ENCODE results near the gene DSTN.

The DSTN gene

DNA sequence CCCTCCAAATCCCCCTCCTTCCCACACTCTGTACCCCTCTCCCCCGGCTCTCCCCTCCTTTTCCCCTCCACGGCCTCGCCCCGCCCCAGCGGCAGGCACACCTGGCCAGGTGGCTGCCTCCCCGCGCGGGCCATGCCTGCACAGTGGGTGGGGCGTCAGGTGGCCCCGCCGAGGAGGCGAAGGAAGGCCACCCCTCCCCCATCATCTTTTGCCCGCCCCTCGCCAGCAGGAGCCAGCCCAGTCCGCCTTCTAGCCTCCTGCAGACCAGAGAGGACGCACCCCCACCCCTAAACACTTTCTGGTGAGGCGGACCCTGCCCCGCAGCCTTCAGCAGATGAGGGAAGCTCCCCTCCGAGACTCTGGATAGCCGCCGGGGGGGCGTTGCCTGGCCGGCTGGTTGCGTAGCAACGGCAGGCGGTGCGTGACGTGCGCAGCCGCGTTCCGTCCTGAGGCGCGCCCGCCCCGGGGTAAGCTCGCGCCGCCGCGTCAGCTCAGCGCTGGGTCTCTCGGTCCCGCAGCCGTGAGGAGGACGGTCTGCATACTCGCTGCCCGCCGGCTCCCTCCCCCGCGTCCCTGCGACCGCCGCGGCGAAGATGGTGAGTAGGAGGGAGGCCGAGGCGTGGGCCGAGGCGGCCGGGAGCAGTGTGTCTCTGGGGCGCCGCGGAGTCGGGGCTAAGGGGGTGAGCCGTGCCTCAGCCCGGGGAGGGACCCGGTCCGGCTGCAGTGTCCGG lies at the start of gene DSTN:
TSS of gene DSTN (plus strand) at position 460 of the 731 bp plus-strand sequence. CDS start at position 594, 134 bp downstream.
- DNase-seq (ENCODE audit: low read depth), result peak; percentile 81

DNA sequence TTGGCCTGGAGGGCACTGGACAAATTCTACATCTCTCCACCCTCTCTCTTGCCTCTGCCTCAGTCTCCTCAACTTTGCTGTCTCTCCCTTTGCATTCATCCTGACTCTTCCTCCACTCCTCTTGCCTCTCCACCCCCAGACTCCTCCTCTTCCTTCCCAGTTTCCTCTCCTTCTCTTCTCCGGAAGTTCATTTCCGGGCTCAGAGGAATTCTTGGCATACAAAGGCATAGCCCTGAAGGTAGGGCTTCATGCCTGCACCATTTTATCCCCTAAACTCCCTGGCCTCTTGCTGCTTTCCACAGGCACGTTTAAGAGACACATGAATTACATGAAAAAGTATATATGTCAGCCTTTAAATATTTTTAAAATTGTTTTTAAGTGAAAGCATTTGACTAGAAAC lies 49.3 kb upstream of the DSTN start:
- no peak for DNase-seq (ENCODE audit: low read depth)

- DNase-seq (ENCODE audit: low read depth), result no peak
Measured at GRCh38 chr20:17522528-17522927, 47.3 kb upstream of the DSTN start.

DNA sequence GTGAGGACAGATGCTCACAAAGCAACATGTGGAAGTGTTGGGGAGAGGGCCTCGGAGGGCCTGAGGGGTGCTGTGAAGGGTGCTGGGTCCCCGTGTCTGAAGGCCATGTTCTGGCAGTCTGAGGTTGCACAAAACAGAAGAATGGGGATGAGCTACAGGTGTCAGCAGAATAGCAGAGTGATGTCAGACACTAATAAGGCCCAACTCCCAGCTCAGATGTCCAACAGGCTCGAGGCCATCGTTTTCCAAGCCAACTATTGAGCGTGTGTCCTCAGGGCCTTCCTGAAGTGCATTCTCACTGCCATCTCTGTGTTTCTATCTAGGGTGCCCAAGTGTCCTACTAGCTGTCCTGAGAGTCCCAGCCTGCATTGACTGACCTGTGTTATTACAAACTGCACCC lies 46.5 kb upstream of the DSTN start:
- DNase-seq (ENCODE audit: low read depth), result no peak

- no peak for DNase-seq (ENCODE audit: low read depth)
Measured at GRCh38 chr20:17524560-17524959, 45.3 kb upstream of the DSTN start.

DNA sequence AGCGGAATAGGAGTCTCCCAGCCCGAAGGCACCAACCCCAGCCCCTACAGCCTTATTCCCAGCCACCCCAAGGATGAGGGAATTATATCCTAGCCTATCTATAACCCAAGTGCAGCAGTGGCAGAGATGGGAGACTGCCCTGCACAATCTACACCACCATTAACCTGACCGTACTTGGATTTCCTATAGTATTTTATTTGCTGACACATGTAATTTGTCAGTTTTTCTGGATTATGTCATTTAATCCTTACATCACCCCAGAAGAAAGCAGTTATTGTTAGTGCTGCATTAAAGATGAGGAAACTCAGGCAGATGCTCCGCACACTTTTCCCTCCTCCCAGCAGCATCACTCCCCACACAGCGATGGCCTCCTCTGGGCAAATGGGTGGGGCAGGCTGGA lies 44.7 kb upstream of the DSTN start:
- no peak for DNase-seq (ENCODE audit: low read depth)

DNA sequence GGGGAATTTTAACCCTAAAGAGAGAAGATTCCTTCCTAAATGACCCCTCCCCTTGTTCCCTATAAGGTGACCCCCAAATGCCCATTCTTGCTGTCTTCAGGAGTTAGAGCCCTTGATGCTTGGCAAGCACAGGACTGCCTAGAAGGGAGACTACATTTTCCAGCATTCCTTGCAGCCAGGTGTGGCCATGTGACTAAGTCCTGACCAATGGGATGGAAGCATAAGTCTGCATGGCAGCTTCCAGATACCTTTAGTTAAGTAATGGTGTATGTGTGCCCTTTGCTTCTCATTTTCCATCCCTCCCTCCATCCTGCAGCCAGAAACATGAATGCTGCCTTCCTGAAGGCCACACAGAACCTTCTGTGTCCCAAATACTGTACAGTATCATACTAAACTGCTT lies 44.2 kb upstream of the DSTN start:
- DNase-seq (ENCODE audit: low read depth), result no peak

GRCh38 chr20:17529586-17529985 lies 40.3 kb upstream of the DSTN start:
- no peak for DNase-seq (ENCODE audit: low read depth)

- DNase-seq (ENCODE audit: low read depth), result no peak
Measured at GRCh38 chr20:17530153-17530552, 39.7 kb upstream of the DSTN start.

DNA sequence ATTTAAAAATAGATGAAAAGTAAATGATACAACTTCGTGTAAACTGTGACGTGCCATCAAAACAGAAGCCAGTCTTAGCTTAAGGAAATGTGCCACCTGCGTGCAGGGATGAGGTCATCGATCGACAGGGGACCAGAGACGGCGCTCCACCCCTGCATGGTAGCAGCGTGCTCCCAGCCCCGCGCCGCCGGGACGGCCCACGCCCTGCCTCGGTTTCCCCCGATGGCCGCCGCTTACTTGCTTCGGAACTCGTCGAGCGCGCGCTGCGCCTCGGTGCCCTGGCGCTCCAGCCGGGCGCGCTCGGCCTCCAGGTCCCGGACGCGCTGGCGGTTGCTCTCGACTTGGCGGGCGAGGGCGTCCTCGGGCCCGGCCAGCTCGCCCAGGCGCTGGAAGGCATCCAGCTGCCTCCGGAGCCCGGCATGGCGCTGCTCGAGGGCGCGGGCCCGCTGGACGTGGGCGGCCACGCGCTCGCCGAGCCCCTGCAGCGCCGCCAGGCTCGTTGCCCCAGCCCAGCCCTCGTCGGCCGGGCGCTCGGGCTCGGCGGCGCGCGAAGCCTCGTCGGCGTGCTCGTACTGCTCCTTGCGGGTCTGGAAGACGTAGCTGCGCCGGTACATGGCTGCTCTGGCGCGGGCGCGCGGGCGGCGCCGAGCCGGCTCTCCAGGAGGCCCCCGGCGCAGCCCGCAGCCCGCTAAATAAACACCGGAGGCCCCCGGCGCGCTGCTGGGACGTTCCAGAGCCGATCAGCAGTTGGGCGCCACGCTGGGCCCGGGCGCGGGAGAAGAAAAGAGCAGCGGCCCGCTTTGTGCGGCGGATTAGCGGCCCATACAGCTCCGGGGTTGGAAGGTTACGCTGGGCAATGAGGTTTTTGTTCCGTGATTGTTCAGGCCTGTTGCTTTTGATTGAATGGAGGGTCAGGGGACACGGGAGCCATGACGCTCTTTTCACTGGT lies 38.9 kb upstream of the DSTN start, which contains the start of gene BFSP1:
TSS of gene BFSP1 (minus strand) at position 664 of the 949 bp plus-strand sequence. CDS start at position 614, 50 bp downstream.
- DNase-seq (ENCODE audit: low read depth), result peak; percentile 37

- DNase-seq (ENCODE audit: low read depth), result no peak
Measured at GRCh38 chr20:17531665-17532025, 38.2 kb upstream of the DSTN start.

DNA sequence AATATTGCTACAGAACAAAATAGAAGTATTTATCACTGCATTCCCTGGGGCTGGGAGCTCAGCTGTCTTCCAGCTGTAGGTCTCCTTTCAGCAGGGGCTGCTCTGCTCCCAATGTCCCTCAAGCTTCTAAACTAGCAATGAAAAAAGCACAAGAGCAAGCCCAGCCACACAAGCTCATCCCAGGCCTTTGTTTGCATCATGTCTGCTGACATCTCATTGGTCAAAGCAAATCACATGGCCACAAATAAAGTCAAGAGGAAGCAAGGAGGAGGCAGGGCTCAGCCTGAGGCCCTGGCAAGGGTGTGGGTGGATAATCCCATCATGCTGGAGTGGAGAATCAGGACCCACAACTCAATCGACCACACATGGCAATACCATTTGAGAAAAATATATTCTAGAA lies 36.5 kb upstream of the DSTN start:
- DNase-seq (ENCODE audit: low read depth), result no peak

DNA sequence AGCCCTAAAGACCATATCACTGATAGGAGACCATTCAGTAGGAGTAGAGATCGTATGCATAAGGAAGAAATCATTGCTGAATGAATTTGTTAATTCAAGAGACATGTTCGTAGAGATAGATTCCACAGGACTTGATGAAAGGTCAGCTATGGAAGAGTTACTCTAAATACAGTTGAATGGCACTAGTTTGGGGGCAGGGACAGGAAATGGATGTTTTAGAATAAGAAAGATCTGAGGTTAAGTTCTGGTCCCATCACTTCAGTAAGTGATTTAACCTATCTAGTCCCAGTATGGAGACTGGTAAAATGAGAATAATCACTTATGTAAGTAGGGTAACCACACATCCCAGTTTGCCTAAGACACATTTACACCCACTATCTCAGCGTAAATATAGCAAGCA lies 35.8 kb upstream of the DSTN start:
- DNase-seq (ENCODE audit: low read depth), result no peak

DNA sequence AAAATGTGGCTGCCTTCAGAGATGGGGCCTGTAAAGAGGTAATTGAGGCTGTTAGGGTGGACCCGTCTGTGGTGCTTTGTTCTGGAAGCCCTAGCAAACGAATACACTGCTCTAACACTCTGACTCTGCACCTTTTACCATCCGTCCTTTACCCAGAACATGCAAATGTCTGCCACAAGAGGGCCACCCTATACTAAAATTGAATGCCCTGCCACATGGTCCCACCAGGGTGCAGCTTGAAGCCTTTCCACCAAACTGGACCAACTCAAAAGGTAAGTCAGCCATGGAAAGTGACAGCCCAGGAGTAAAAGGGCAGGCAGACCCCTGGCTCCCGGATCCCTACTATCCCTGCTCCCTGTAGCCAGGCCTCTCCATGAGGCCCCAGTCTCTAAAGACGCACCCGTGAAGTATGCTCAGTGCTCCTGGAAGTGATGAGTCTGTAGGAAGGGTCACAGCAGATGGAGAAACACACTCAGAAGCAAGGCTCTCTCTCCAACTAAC lies 32.9 kb upstream of the DSTN start:
- DNase-seq (ENCODE audit: low read depth), result peak; percentile 41

- no peak for DNase-seq (ENCODE audit: low read depth)
Measured at GRCh38 chr20:17537959-17538358, 31.9 kb upstream of the DSTN start.

DNA sequence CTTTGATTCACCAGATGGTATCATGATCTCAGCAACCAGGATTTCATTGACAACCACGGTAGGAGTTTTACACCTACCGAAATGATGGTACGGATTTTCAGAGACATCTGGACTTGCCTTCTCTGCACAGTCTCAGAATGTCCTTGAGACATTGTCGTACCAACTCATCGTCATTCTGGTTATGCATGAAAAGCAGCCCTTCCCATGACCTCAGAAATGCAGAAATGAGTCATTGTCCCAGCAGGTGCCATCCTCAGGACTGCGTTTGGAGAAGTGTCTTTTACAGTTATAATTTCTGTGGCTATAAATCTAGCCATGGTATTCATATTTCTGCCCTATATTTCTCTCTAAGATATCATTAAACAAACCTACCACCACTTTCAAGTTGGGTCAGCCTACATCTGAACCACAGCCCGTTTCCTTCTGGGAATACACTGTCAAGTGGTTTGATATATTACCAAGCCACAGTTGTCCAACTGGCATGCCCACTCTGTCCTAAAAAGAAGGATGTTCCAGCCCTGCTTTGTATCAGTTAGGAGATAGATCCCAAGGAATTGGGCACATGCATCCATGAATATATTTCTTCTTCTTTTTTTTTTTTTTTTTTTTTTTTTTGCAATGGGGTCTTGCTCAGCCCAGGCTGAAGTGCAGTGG lies 31.2 kb upstream of the DSTN start:
- no peak for DNase-seq (ENCODE audit: low read depth)

- DNase-seq (ENCODE audit: low read depth), result no peak
Measured at GRCh38 chr20:17541596-17541995, 28.3 kb upstream of the DSTN start.

DNA sequence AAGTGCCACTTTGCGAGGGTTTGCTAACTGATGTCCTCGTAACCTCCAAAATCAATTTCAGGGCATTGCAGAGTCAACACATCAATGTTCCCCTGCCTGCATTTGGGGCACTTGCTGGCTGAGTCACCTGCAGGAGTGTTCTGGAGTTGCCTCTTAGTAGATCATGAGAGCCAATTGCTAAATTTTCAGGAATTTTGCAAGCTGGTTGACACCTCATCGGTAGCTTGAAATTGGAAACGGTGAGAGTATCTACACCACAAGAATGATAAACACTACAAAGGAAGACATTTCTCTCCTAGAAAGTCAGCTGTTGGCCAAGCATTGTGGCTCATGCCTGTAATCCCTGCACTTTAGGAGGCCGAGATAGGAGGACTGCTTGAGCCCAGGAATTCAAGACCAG lies 27.9 kb upstream of the DSTN start:
- DNase-seq (ENCODE audit: low read depth), result no peak

DNA sequence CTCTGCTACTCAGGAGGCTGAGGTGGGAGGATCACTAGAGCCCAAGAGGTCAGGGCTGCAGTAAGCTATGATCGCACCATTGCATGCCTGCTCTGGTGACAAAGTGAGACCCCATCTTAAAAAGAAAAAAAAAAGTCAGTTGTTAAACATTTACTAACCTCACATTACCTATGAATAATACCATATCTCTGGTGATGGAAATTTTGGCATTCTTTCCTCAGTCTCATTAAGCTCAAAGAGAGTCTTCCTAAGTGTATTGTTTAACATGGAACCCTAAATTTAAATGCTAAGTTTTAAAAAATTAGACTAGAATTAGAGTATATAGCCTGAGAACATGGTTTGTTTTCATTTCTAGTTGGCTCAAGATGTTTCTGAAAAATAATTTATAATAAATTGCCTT lies 27.4 kb upstream of the DSTN start:
- DNase-seq (ENCODE audit: low read depth), result no peak

DNA sequence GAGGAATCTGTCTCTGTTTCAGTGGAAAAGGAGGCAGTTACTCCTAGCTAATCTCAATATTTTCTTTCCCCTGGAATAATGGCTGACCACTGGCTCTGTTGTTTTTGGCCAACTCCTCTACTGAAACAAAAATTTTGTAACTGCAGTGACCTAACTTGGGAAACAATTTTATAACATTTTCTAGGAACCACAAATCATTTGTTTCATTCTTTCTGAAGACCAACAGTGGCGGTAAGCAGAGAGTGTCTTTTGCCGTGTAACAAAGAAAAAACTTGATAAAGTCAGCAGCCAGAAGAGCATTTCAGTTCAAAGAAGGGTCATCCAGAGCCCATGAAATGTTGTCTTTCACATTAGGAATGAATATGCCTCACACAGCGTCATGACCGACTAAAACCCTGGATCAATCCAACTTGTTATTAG lies 26.9 kb upstream of the DSTN start:
- DNase-seq (ENCODE audit: low read depth), result no peak

DNA sequence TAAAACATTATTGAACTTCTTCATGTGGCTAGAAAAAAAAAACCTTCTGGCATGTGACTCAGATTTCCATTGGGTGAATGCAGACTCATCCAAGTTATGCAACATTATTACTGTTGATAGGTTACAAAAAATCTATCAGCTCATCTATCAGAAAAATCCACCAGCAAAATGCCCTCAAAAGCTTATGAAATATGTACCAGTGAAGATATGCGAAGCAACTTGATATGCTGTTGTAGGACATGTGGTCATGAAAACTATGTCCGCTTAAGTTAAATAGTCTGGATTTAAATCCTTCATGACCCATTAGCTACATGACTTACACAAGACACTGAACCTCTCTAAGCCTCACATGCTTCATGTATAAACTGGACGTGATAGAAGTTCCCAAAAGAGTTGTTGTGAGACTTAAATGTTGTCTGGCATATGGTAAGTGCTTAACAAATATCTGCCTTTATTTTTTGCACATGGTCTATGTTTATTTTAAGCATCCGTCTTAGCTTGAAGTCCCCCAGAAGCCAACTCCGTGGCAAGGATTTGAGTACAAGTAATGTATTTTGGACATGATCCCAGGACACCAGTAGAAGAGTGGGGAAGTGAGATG lies 26.2 kb upstream of the DSTN start:
- no peak for DNase-seq (ENCODE audit: low read depth)

DNA sequence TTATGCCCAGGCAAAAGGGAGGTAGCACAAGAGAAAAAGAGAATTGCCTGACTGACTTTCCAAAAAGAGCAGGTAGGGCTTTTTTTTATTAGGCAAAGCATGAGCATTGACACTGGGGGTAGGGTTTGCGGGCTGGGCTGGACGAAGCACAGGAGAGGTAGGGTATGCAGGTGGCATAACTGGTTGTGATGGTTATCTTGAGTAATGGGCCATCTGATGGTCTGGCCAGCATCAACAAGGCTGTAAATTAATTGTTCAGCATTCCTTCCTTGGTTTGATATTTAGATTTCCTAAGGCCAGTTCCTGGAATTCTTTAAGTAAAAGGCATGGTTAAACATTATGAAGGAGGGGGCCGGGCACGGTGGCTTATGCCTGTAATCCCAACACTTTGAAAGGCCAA lies 24.7 kb upstream of the DSTN start:
- no peak for DNase-seq (ENCODE audit: low read depth)
